DOHH2 (cell line): Measurements from ENCODE around the gene DYRK1A.

Experiments used
- EZH2phosphoT487 ChIP-seq: fragments of 200-600 bp; sonication (generic); IDR thresholded peaks from 2 replicates; pipeline ENCODE4 v1.6.1; 2017; ENCODE audit warnings: borderline replicate concordance, mild to moderate bottlenecking, antibody characterized with exemption, low read length, moderate library complexity, mixed read lengths
- TF ChIP-seq, protein P1 (sequence below): fragments of 200-600 bp; sonication (generic); IDR thresholded peaks from one replicate; pipeline ENCODE4 v1.5.1; 2014; ENCODE audit warnings: antibody characterized with exemption, mild to moderate bottlenecking, low read depth, low read length; ENCODE audit not compliant: poor library complexity, severe bottlenecking

DNA sequence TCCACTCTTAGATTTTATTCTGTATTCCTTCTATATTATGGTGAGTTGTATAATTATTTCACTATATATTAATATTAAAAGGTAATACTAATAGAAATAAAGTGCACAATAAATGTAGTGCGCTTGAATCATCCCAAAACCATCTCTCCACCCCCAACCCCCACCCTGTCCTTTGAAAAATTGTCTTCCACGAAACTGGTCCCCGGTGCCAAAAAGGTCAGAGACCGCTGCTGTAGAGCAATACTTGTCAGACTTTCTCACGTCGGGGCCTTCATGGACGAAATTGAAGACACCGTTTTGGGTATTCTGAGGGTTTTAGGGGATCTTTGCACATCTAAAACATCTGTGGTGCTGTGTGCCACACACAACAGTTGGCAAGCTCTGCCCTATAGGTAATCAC, 19.6 kb downstream of the DYRK1A start:
- no peak for TF ChIP-seq EZH2phosphoT487
- TF ChIP-seq, protein P1, sequence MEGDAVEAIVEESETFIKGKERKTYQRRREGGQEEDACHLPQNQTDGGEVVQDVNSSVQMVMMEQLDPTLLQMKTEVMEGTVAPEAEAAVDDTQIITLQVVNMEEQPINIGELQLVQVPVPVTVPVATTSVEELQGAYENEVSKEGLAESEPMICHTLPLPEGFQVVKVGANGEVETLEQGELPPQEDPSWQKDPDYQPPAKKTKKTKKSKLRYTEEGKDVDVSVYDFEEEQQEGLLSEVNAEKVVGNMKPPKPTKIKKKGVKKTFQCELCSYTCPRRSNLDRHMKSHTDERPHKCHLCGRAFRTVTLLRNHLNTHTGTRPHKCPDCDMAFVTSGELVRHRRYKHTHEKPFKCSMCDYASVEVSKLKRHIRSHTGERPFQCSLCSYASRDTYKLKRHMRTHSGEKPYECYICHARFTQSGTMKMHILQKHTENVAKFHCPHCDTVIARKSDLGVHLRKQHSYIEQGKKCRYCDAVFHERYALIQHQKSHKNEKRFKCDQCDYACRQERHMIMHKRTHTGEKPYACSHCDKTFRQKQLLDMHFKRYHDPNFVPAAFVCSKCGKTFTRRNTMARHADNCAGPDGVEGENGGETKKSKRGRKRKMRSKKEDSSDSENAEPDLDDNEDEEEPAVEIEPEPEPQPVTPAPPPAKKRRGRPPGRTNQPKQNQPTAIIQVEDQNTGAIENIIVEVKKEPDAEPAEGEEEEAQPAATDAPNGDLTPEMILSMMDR = no peak
